H1 (cell line): ENCODE measurements around the gene ZFP64. TPM values are rescaled to one million over a fixed set of nuclear protein-coding genes. Genes with fewer than 3 reads are reported as not detected.

Experiments used
- CTCF ChIA-PET: fragments of 300-600 bp; sonication (Branson Sonifier 250); formaldehyde crosslinking; loops from one replicate; lab custom pipeline; 2021; ENCODE audit not compliant: partially characterized antibody; lab: Charles Lee
- POLR2A ChIA-PET: fragments of 300-600 bp; sonication (Branson Sonifier 250); formaldehyde crosslinking; loops from one replicate; lab custom pipeline; 2021; ENCODE audit warnings: inconsistent platforms; ENCODE audit not compliant: partially characterized antibody; lab: Charles Lee
- DNase-seq, 2 experiments: peaks; one replicate each; pipeline versions ENCODE4 v3.0.0 to v3.0.0-alpha.2; 2010 to 2022; ENCODE audit warnings: low spot score in 2 of 2, low read depth in 1 of 2, mixed read lengths in 1 of 2
- FAIRE-seq: peaks from 2 replicates; lab custom pipeline; 2011; peaks lifted over from hg19 to GRCh38; lab: Jason Lieb, UNC
- H2AFZ ChIP-seq: 2 replicates; pipeline ENCODE4 v1.8.1; 2012; ENCODE audit warnings: low read length, inconsistent platforms
- H2AK5ac ChIP-seq: 2 replicates; pipeline ENCODE4 v1.6.1; 2013; ENCODE audit warnings: low read depth, low read length
- H2BK120ac ChIP-seq: replicated peaks from 2 replicates; pipeline ENCODE3; 2013; ENCODE audit warnings: low read depth, low read length, inconsistent platforms
- H2BK12ac ChIP-seq: 2 replicates; pipeline ENCODE4 v1.6.1; 2013; ENCODE audit warnings: low read depth, low read length
- H2BK15ac ChIP-seq: 2 replicates; pipeline ENCODE4 v1.6.1; 2013; ENCODE audit warnings: low read length
- H2BK20ac ChIP-seq: 2 replicates; pipeline ENCODE4 v1.6.1; 2013; ENCODE audit warnings: low read length
- H2BK5ac ChIP-seq: 2 replicates; pipeline ENCODE4 v1.6.1; 2013; ENCODE audit warnings: low read depth, low read length
- H3K14ac ChIP-seq: 2 replicates; pipeline ENCODE4 v1.6.1; 2013; ENCODE audit warnings: inconsistent platforms; ENCODE audit not compliant: insufficient read length
- H3K18ac ChIP-seq: 2 replicates; pipeline ENCODE4 v1.6.1; 2013; ENCODE audit warnings: low read length; ENCODE audit errors: extremely low read depth
- H3K23ac ChIP-seq: 2 replicates; pipeline ENCODE4 v1.6.1; 2013; ENCODE audit warnings: inconsistent platforms; ENCODE audit not compliant: insufficient read length
- H3K23me2 ChIP-seq: 2 replicates; pipeline ENCODE4 v1.6.1; 2013; ENCODE audit warnings: low read depth, low read length
- H3K27ac ChIP-seq: 2 replicates; pipeline ENCODE4 v1.6.1; 2011; ENCODE audit warnings: low read depth, low read length, inconsistent platforms
- H3K27me3 ChIP-seq, 4 experiments: replicated peaks in 1 of 4; 1 replicate in 1 of 4; 2 replicates in 3 of 4; pipeline versions ENCODE4 v1.6.1 to v1.8.1; 2011 to 2013; ENCODE audit warnings: low read length in 3 of 4, mild to moderate bottlenecking in 3 of 4, inconsistent platforms in 2 of 4, mixed read lengths in 2 of 4, moderate library complexity in 1 of 4; ENCODE audit not compliant: control insufficient read depth in 3 of 4, insufficient read depth in 3 of 4; ENCODE audit errors: extremely low read depth in 1 of 4
- H3K36me3 ChIP-seq, 4 experiments: 2 replicates each; pipeline versions ENCODE4 v1.6.1 to v1.8.1; 2011 to 2013; ENCODE audit warnings: mild to moderate bottlenecking in 4 of 4, low read length in 3 of 4, moderate library complexity in 2 of 4, control low read depth in 1 of 4, inconsistent platforms in 1 of 4; ENCODE audit not compliant: insufficient read depth in 4 of 4, control insufficient read depth in 2 of 4
- H3K4ac ChIP-seq: replicated peaks from 2 replicates; pipeline ENCODE3; 2013; ENCODE audit warnings: low read length, low read depth, mixed read lengths, inconsistent platforms; ENCODE audit not compliant: insufficient read length
- H3K4me1 ChIP-seq, 4 experiments: replicated peaks in 1 of 4; 1 replicate in 1 of 4; 2 replicates in 3 of 4; pipeline versions ENCODE4 v1.6.1 to v1.8.1; 2011 to 2013; ENCODE audit warnings: low read length in 3 of 4, inconsistent platforms in 2 of 4, mixed read lengths in 1 of 4; ENCODE audit not compliant: insufficient read depth in 4 of 4, control insufficient read depth in 3 of 4
- H3K4me2 ChIP-seq, 2 experiments: 2 replicates each; pipeline versions ENCODE4 v1.6.1 to v1.8.1; 2011 to 2013; ENCODE audit warnings: low read depth in 2 of 2, low read length in 2 of 2, control low read depth in 1 of 2, inconsistent platforms in 1 of 2, mild to moderate bottlenecking in 1 of 2; ENCODE audit not compliant: insufficient read depth in 1 of 2
- H3K4me3 ChIP-seq, 4 experiments: fragments of 200-600, 300-600 bp in 1 of 4; sonication (generic), shearing (Covaris generic), sonication (Bioruptor Twin) in 1 of 4; 2 replicates each; pipeline versions ENCODE4 v1.5.1 to v1.8.1; 2011 to 2016; ENCODE audit warnings: low read length in 4 of 4, low read depth in 3 of 4, control low read depth in 2 of 4, inconsistent platforms in 2 of 4, mild to moderate bottlenecking in 2 of 4, mixed read lengths in 1 of 4, moderate library complexity in 1 of 4; ENCODE audit not compliant: insufficient read depth in 2 of 4; ENCODE audit errors: extremely low read depth in 1 of 4
- H3K56ac ChIP-seq: replicated peaks from 2 replicates; pipeline ENCODE3; 2013; ENCODE audit warnings: low read depth, mild to moderate bottlenecking, mixed read lengths, low read length, inconsistent platforms; ENCODE audit not compliant: insufficient read length
- H3K79me1 ChIP-seq: 2 replicates; pipeline ENCODE4 v1.6.1; 2013; ENCODE audit warnings: low read depth, low read length, control low read depth
- H3K79me2 ChIP-seq, 2 experiments: 2 replicates each; pipeline versions ENCODE4 v1.6.1 to v1.8.1; 2012 to 2013; ENCODE audit warnings: low read length in 2 of 2, mild to moderate bottlenecking in 2 of 2, inconsistent platforms in 1 of 2; ENCODE audit not compliant: insufficient read depth in 2 of 2, control insufficient read depth in 1 of 2
- H3K9ac ChIP-seq, 4 experiments: replicated peaks in 1 of 4; 1 replicate in 1 of 4; 2 replicates in 3 of 4; pipeline versions ENCODE4 v1.6.1 to v1.8.1; 2011 to 2013; ENCODE audit warnings: low read depth in 3 of 4, low read length in 3 of 4, control low read depth in 2 of 4, mild to moderate bottlenecking in 2 of 4, moderate library complexity in 2 of 4, inconsistent platforms in 1 of 4; ENCODE audit errors: extremely low read depth in 1 of 4
- H3K9me3 ChIP-seq, 2 experiments: 2 replicates each; pipeline versions ENCODE4 v1.6.1 to v1.8.1; 2012 to 2013; ENCODE audit warnings: mild to moderate bottlenecking in 2 of 2, moderate library complexity in 2 of 2, control low read depth in 1 of 2, inconsistent platforms in 1 of 2, low read depth in 1 of 2, low read length in 1 of 2, mixed read lengths in 1 of 2; ENCODE audit not compliant: insufficient read depth in 2 of 2
- H4K20me1 ChIP-seq, 2 experiments: replicated peaks in 1 of 2; 2 replicates each; pipeline versions ENCODE3 to v1.8.1; 2011 to 2013; ENCODE audit warnings: inconsistent platforms in 2 of 2, low read length in 2 of 2, mild to moderate bottlenecking in 1 of 2; ENCODE audit not compliant: insufficient read depth in 2 of 2, control insufficient read depth in 1 of 2
- H4K5ac ChIP-seq: 2 replicates; pipeline ENCODE4 v1.6.1; 2013; ENCODE audit warnings: low read length, low read depth, mixed read lengths, inconsistent platforms; ENCODE audit not compliant: insufficient read length
- H4K8ac ChIP-seq: 2 replicates; pipeline ENCODE4 v1.8.0; 2013; ENCODE audit warnings: mild to moderate bottlenecking, moderate library complexity, low read length, inconsistent platforms; ENCODE audit not compliant: insufficient read depth; ENCODE audit errors: extremely low read depth
- H4K91ac ChIP-seq: replicated peaks from 2 replicates; pipeline ENCODE3; 2013; ENCODE audit warnings: low read length, mixed read lengths, inconsistent platforms; ENCODE audit not compliant: insufficient read length
- CTBP2 ChIP-seq: IDR thresholded peaks from 2 replicates; pipeline ENCODE4 v1.7.0; 2011; ENCODE audit warnings: borderline replicate concordance, mild to moderate bottlenecking, moderate library complexity, mixed read lengths, low read length; ENCODE audit not compliant: insufficient read depth, insufficient read length
- GABPA ChIP-seq: IDR thresholded peaks from 2 replicates; pipeline ENCODE4 v1.6.1; 2011; ENCODE audit warnings: mild to moderate bottlenecking, low read length, moderate library complexity, borderline replicate concordance; ENCODE audit not compliant: insufficient read depth
- RNF2 ChIP-seq: fragments of 200-900, 300-1000 bp; sonication (generic); IDR thresholded peaks from 2 replicates; pipeline ENCODE4 v1.7.1; 2016; ENCODE audit warnings: borderline replicate concordance, low read depth, mild to moderate bottlenecking, antibody characterized with exemption, low read length; ENCODE audit not compliant: poor library complexity, severe bottlenecking; ENCODE audit errors: missing control alignments
- SIRT6 ChIP-seq: IDR thresholded peaks from one replicate; pipeline ENCODE4 v1.7.1; 2012; ENCODE audit warnings: low read length, inconsistent platforms
- SP2 ChIP-seq: IDR thresholded peaks from 2 replicates; pipeline ENCODE4 v1.6.1; 2012; ENCODE audit warnings: mild to moderate bottlenecking, low read length, inconsistent platforms
- SRF ChIP-seq: IDR thresholded peaks from 2 replicates; pipeline ENCODE4 v1.6.1; 2011; ENCODE audit warnings: mild to moderate bottlenecking, low read depth, low read length, moderate library complexity
- ZNF274 ChIP-seq: IDR thresholded peaks from 2 replicates; pipeline ENCODE4 v1.7.0; 2012; ENCODE audit warnings: low read length, borderline replicate concordance; ENCODE audit errors: extremely low read depth
- polyA plus RNA-seq, 7 experiments: library from polyadenylated mRNA; depleted of rRNA in 3 of 7; stranded (reverse) in 5 of 7; unstranded in 2 of 7; fragments of >200 nt in 5 of 7; fragments of 200-250 nt in 2 of 7; gene quantifications; 1 replicate in 5 of 7; 2 replicates in 1 of 7; 4 replicates in 1 of 7; pipeline versions ENCODE4 v1.2.1 to v1.2.3, GENCODE V29; 2011 to 2013; ENCODE audit warnings: missing spikeins in 2 of 7, mixed read lengths in 2 of 7
- total RNA-seq: library from RNA; stranded (reverse); fragmentation: NEBNext Ultra II Directional; extraction: Animal tissue kit (Norgen Biotek cat#: 25700); gene quantifications from 2 replicates; pipeline ENCODE4 v1.2.1, GENCODE V29; 2021

The ZFP64 gene
- total and polyA plus RNA-seq, 2 of the 8 experiments (the other 6 are each of a cell fraction or from before 2014, with no cell fraction given): 25.3 to 43.7 TPM

DNA sequence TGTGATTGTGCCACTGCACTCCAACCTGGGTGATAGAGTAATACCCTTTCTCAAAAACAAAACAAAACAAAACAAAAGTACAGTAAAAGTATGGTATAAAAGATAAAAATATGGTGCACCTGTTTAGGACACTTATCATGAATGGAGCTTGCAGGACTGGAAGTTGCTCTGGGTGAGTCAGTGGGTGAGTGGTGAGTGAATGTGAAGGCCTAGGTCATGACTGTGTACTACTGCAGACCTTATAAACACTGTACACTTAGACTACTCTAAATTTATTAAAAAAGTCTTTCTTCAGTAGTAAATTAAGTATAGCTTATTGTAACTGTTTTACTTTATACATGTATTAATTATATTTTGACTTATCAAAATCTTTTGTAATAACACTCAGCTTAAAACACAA lies 46.0 kb downstream of the ZFP64 start:
- Histone ChIP-seq H3K4me2 (no peak overlapping the region), H3K27ac (no peak overlapping the region), H3K56ac (no peak overlapping the region), H3K27me3 (no peaks in the 10 kb centered on the region), H2BK20ac (no peak overlapping the region), H3K36me3 (no peaks in the 10 kb centered on the region), H3K4me1 (no peaks in the 10 kb centered on the region), H4K5ac (no peak overlapping the region), H3K4ac (no peak overlapping the region), H4K8ac (no peak overlapping the region), H3K23ac (no peak overlapping the region), H3K23me2 (no peaks in the 10 kb centered on the region), H4K91ac (no peak overlapping the region), H3K79me1 (no peaks in the 10 kb centered on the region), H2AK5ac (no peak overlapping the region), H2BK12ac (no peak overlapping the region), H4K20me1 (no peaks in the 10 kb centered on the region), H3K4me3 (no peak overlapping the region), H2AFZ (no peak overlapping the region), H3K79me2 (no peaks in the 10 kb centered on the region), H3K14ac (no peak overlapping the region), H2BK15ac (no peak overlapping the region), H3K9ac (no peak overlapping the region), H3K9me3 (no peaks in the 10 kb centered on the region; a peak in 1 of 4 replicates), H2BK5ac (no peak overlapping the region), H3K18ac (no peak overlapping the region), H2BK120ac (no peak overlapping the region)
- ChIA-PET CTCF (interaction anchor here (0.8 to 0.9 kb wide), 2 partner anchors 11 to 18 kb away, joined by 3 read pairs; no protein-coding TSS in a partner anchor), POLR2A (no interaction called here)
- DNase-seq (no peak), FAIRE-seq (no peak)
- TF ChIP-seq GABPA: no peak
- no peak for TF ChIP-seq SRF
- no peak for TF ChIP-seq SIRT6
- TF ChIP-seq RNF2: no peak
- TF ChIP-seq ZNF274: no peak
- no peak for TF ChIP-seq CTBP2
- no peak for TF ChIP-seq SP2
